ENCODE data around the gene TECR.

Gene TECR

GRCh38 chr19:14576363-14576762 lies 47.0 kb downstream of the TECR start:
- Histone ChIP-seq H3K4me2 (ENCODE audit: low read depth, low read length, poor library complexity, severe bottlenecking) (peak overlapping the region; percentile 38), H3K4me3 (ENCODE audit: insufficient read depth, low read length, poor library complexity, severe bottlenecking) (no peak overlapping the region), H3K27me3 (ENCODE audit: low read length) (no peaks in the 10 kb centered on the region), H4K20me1 (ENCODE audit: low read depth, low read length) (no peaks in the 10 kb centered on the region), H3K27ac (ENCODE audit: low read depth, low read length) (peak overlapping the region; percentile 34; the same call in 1 of the 2 replicates), H3K79me2 (ENCODE audit: insufficient read depth, low read length) (peaks cover 5% of the 10 kb centered on the region), H3K9ac (ENCODE audit: low read length) (no peak overlapping the region), H2AFZ (ENCODE audit: low read depth, low read length, severe bottlenecking) (no peak overlapping the region), H3F3A (ENCODE audit: insufficient read depth) (peaks cover 36% of the 10 kb centered on the region), H3K36me3 (ENCODE audit: low read length) (no peaks in the 10 kb centered on the region), H3K9me2 (replicated peaks; ENCODE audit: insufficient read depth, low read length) (no peaks in the 10 kb centered on the region), H3K9me3 (ENCODE audit: insufficient read depth, low read length) (no peaks in the 10 kb centered on the region)
- TF ChIP-seq EZH2phosphoT487 (conservative IDR thresholded peaks at IDR 0.05; ENCODE audit: low read length), result no peak
- TF ChIP-seq CTCF (IDR thresholded peaks at IDR 0.05; ENCODE audit: insufficient read depth, low read length, poor library complexity, severe bottlenecking), result no peak

- H3F3A ChIP-seq (ENCODE audit: insufficient read depth), result peaks cover 36% of the 10 kb centered on the region
- H3K79me2 ChIP-seq (ENCODE audit: insufficient read depth, low read length), result no peaks in the 10 kb centered on the region
- peak overlapping the region; percentile 27; the same call in 1 of the 2 replicates for H3K9ac ChIP-seq (ENCODE audit: low read length)
- H3K9me2 ChIP-seq (replicated peaks; ENCODE audit: insufficient read depth, low read length), result no peaks in the 10 kb centered on the region
- H3K27ac ChIP-seq (ENCODE audit: low read depth, low read length), result peak overlapping the region; percentile 69; the same call in 1 of the 2 replicates
- H3K36me3 ChIP-seq (ENCODE audit: low read length), result no peaks in the 10 kb centered on the region
- H3K4me3 ChIP-seq (ENCODE audit: insufficient read depth, low read length, poor library complexity, severe bottlenecking), result no peak overlapping the region
- TF ChIP-seq CTCF (IDR thresholded peaks at IDR 0.05; ENCODE audit: insufficient read depth, low read length, poor library complexity, severe bottlenecking), result no peak
- no peak for TF ChIP-seq EZH2phosphoT487 (conservative IDR thresholded peaks at IDR 0.05; ENCODE audit: low read length)
- peak overlapping the region; percentile 9 for H3K4me2 ChIP-seq (ENCODE audit: low read depth, low read length, poor library complexity, severe bottlenecking)
- H3K27me3 ChIP-seq (ENCODE audit: low read length), result no peaks in the 10 kb centered on the region
- no peaks in the 10 kb centered on the region for H4K20me1 ChIP-seq (ENCODE audit: low read depth, low read length)
- H3K9me3 ChIP-seq (ENCODE audit: insufficient read depth, low read length), result no peaks in the 10 kb centered on the region
- H2AFZ ChIP-seq (ENCODE audit: low read depth, low read length, severe bottlenecking), result no peak overlapping the region
These were observed 47.9 kb downstream of the TECR start for GRCh38 chr19:14577264-14577663.

- Histone ChIP-seq H3F3A (ENCODE audit: insufficient read depth) (peaks cover 36% of the 10 kb centered on the region), H3K4me2 (ENCODE audit: low read depth, low read length, poor library complexity, severe bottlenecking) (peak overlapping the region; percentile 23), H3K27me3 (ENCODE audit: low read length) (no peaks in the 10 kb centered on the region), H3K9me2 (replicated peaks; ENCODE audit: insufficient read depth, low read length) (no peaks in the 10 kb centered on the region), H2AFZ (ENCODE audit: low read depth, low read length, severe bottlenecking) (peak overlapping the region; percentile 73), H3K27ac (ENCODE audit: low read depth, low read length) (peak overlapping the region; percentile 69), H3K36me3 (ENCODE audit: low read length) (no peaks in the 10 kb centered on the region), H3K4me3 (ENCODE audit: insufficient read depth, low read length, poor library complexity, severe bottlenecking) (no peak overlapping the region), H3K79me2 (ENCODE audit: insufficient read depth, low read length) (no peaks in the 10 kb centered on the region), H3K9me3 (ENCODE audit: insufficient read depth, low read length) (no peaks in the 10 kb centered on the region), H3K9ac (ENCODE audit: low read length) (peak overlapping the region; percentile 27), H4K20me1 (ENCODE audit: low read depth, low read length) (no peaks in the 10 kb centered on the region)
- TF ChIP-seq EZH2phosphoT487 (conservative IDR thresholded peaks at IDR 0.05; ENCODE audit: low read length) (no peak), CTCF (IDR thresholded peaks at IDR 0.05; ENCODE audit: insufficient read depth, low read length, poor library complexity, severe bottlenecking) (no peak)
These were observed 48.6 kb downstream of the TECR start for GRCh38 chr19:14577885-14578427.
